Stimulated activated CD8-positive, alpha-beta memory T cell treated with anti-CD3 and anti-CD28 coated beads, Interleukin-15, amount 100 ng/mL, for 48 hours (primary cell): ENCODE results near the gene DES.
A peak's percentile ranks its signal among the peaks of the same experiment; 100 is the strongest.

Experiments
- DNase-seq, 2 donors: peaks; one replicate each; pipeline ENCODE4 v3.0.0-alpha.2; 2020; ENCODE audit warnings: low read depth in 2 of 2

Gene DES

DNA sequence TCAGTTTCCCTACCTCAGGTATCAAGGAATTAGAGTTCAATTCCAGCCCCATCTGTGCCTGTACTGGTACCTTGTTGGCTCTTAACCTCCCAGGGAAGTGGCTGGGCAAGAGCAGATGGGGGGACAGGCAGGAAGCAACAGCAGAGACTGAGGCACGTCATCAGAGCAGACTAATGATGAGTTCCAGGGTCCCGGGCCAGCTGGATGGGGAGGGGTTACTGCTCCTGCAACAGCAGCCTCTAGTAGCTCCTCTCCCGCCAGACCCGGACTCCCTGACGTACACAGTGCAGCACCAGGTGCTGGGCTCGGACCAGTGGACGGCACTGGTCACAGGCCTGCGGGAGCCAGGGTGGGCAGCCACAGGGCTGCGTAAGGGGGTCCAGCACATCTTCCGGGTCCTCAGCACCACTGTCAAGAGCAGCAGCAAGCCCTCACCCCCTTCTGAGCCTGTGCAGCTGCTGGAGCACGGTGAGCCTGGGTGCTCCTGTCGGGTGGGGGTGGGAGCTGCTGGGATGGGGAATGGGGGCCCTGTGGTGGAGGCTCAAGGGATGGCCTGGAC lies 54.5 kb downstream of the DES start:
- DNase-seq: no peak

- no peak for DNase-seq
These were observed 55.3 kb downstream of the DES start for GRCh38 chr2:219473511-219473910.

GRCh38 chr2:219474285-219475060 lies 56.3 kb downstream of the DES start:
- DNase-seq: no peak

DNA sequence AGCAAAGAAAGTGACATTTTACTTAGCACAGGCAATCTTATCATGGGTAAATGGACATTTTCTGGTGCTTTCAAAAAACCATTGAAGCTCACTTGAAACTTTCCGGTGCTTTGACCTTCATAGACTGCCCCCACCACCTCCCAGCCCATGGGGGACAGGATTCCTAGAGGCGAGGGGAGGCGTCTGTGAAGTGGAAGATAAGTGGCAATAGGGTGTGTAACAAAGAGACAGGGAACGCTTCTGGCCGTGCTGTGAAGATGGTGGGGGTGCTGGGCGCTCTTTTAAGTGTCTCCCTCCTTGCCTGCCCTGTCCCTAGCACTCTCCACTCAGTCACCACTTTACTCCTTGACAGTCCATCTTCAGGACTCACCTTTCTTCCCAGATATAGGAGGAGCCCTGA lies 57.1 kb downstream of the DES start:
- no peak for DNase-seq

GRCh38 chr2:219475697-219476651 lies 57.8 kb downstream of the DES start:
- peak in 1 of 2 donors; percentile 45 for DNase-seq
